Gastrocnemius medialis (tissue), 4 donors: ENCODE measurements around the gene WIF1. TPM values are rescaled to one million over a fixed set of nuclear protein-coding genes. Genes with fewer than 3 reads are reported as not detected.

Experiments used
- ATAC-seq, 2 donors: fragments of 150-250 bp; one replicate each; pipeline ENCODE4 v1.9.1; 2016
- DNase-seq, 2 donors: peaks; one replicate each; pipeline ENCODE4 v3.0.0-alpha.2; 2019
- H3K27ac ChIP-seq, 4 donors: fragments of 200-600 bp; sonication (generic); 1 replicate in 1 of 4; 2 replicates in 3 of 4; pipeline ENCODE4 v1.5.1; 2016 to 2018; ENCODE audit warnings: mild to moderate bottlenecking in 2 of 4, moderate library complexity in 1 of 4
- H3K27me3 ChIP-seq, 3 donors: fragments of 200-600 bp; sonication (generic) in 2 of 3; 1 replicate in 1 of 3; 2 replicates in 2 of 3; pipeline versions ENCODE4 v1.5.1 to v1.6.0; 2016 to 2019; ENCODE audit warnings: mild to moderate bottlenecking in 1 of 3, moderate library complexity in 1 of 3
- H3K36me3 ChIP-seq, 2 donors: fragments of 200-600 bp; sonication (generic) in 1 of 2; one replicate each; pipeline ENCODE4 v1.5.1; 2017 to 2018
- H3K4me1 ChIP-seq, 2 donors: fragments of 200-600 bp; sonication (generic) in 1 of 2; one replicate each; pipeline ENCODE4 v1.5.1; 2016 to 2017; ENCODE audit warnings: mild to moderate bottlenecking in 2 of 2
- H3K4me3 ChIP-seq, 4 donors: fragments of 200-600 bp; sonication (generic) in 3 of 4; 1 replicate in 1 of 4; 2 replicates in 3 of 4; pipeline ENCODE4 v1.5.1; 2016 to 2019; ENCODE audit warnings: mild to moderate bottlenecking in 2 of 4
- H3K9me3 ChIP-seq, 3 donors: fragments of 200-600 bp; sonication (generic) in 2 of 3; 1 replicate in 1 of 3; 2 replicates in 2 of 3; pipeline ENCODE4 v1.5.1; 2016 to 2019
- CTCF ChIP-seq, 5 experiments: fragments of 450-650 bp in 3 of 5; fragments of 200-600 bp in 2 of 5; sonication (generic) in 2 of 5; IDR thresholded peaks in 4 of 5; conservative IDR thresholded peaks in 1 of 5; 1 replicate in 4 of 5; 2 replicates in 1 of 5; pipeline ENCODE4 v1.5.1; 2016 to 2019; ENCODE audit warnings: antibody characterized with exemption in 5 of 5, mild to moderate bottlenecking in 3 of 5, moderate library complexity in 3 of 5
- POLR2A ChIP-seq, 2 donors: fragments of 450-650 bp; IDR thresholded peaks; one replicate each; pipeline ENCODE4 v1.6.1; 2017; ENCODE audit warnings: antibody characterized with exemption in 2 of 2, mild to moderate bottlenecking in 2 of 2, moderate library complexity in 2 of 2
- in situ Hi-C, 4 donors: fragments of 200-750 bp; cut with MboI; loops; one replicate each; pipeline versions ENCODE4 v1.15.0 to v1.8.0; 2017; ENCODE audit warnings: low sequenced_read_pairs in 4 of 4
- intact Hi-C: fragments of 100-400 bp; cut with DNase I; formaldehyde crosslinking; loops from one replicate; pipeline ENCODE4 v1.15.1; 2023; ENCODE audit warnings: low total_unique reads
- total RNA-seq, 4 donors: library from RNA; depleted of rRNA; stranded (reverse); fragments of >200 nt; gene quantifications; one replicate each; pipeline versions ENCODE4 v1.1.0 to v1.2.3, GENCODE V29; 2016

The WIF1 gene
- total RNA-seq, 4 donors from 2014 or later = not detected

DNA sequence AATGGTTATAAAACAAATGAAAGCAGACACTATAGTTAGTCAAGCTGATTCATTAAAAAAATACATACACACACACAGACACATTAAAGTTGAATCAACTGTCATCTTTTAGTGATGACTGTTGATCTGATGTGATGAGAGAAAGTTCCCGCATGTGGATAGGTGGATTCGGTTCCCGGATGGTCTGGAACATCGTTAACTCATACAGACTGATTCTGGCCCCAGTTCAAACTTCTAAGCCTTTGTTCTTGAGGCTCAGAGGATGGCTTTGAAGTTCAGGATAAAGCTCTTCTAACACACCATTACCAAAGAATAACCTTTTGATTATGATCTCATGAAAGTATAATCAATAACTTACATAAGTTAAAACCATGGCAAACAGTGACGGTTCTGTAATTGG, 27.5 kb downstream of the WIF1 start:
- TF ChIP-seq POLR2A (IDR thresholded peaks at IDR 0.05) (no peak), CTCF (IDR thresholded peaks at IDR 0.05 in 4 of 5, conservative IDR thresholded peaks at IDR 0.05 in 1 of 5) (no peak)
- ATAC-seq = no peak
- no peaks in the 10 kb centered on the region for H3K9me3 ChIP-seq
- no peaks in the 10 kb centered on the region for H3K36me3 ChIP-seq
- no peak for DNase-seq
- peaks cover 0 to 6% (median 0%) of the 10 kb centered on the region in 3 donors for H3K27me3 ChIP-seq
- no peak overlapping the region for H3K27ac ChIP-seq
- in situ Hi-C loops = no loop called here
- intact Hi-C loops = no loop called here
- no peak overlapping the region for H3K4me3 ChIP-seq
- no peaks in the 10 kb centered on the region for H3K4me1 ChIP-seq

- Histone ChIP-seq H3K27me3 (peaks cover 0 to 6% (median 0%) of the 10 kb centered on the region in 3 donors), H3K9me3 (no peaks in the 10 kb centered on the region), H3K27ac (no peak overlapping the region), H3K36me3 (no peaks in the 10 kb centered on the region), H3K4me1 (no peaks in the 10 kb centered on the region), H3K4me3 (no peak overlapping the region)
- in situ Hi-C loops (no loop called here), intact Hi-C loops (no loop called here)
- DNase-seq = no peak
- no peak for ATAC-seq
- TF ChIP-seq POLR2A (IDR thresholded peaks at IDR 0.05) (no peak), CTCF (IDR thresholded peaks at IDR 0.05 in 4 of 5, conservative IDR thresholded peaks at IDR 0.05 in 1 of 5) (no peak)
These were observed 30.6 kb downstream of the WIF1 start for GRCh38 chr12:65090461-65090860.

DNA sequence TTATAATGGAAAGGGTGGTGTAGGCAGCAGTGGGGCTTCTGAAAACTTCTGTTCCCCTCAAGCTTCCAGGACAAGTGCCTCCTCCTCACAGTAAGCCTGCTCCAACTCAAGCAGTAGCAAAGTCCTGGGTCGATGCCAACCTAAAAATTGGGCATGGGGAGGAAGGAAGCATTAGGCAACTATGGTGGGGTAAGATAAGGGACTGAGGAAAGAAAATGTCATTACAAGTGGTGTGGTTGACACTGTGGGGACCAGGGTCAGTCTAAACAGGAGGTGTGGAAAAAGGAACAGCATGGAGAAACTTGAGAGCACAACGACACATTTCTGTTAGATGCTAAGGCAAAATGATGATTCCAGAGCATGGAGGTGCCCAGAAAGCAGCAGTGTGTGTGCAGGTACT, 34.9 kb downstream of the WIF1 start:
- TF ChIP-seq CTCF (IDR thresholded peaks at IDR 0.05 in 4 of 5, conservative IDR thresholded peaks at IDR 0.05 in 1 of 5) (no peak), POLR2A (IDR thresholded peaks at IDR 0.05) (no peak)
- intact Hi-C loops (loop anchor here (5.0 kb wide), 1 partner anchor 811 kb away; no protein-coding TSS in a partner anchor), in situ Hi-C loops (no loop called here)
- Histone ChIP-seq H3K27ac (no peak overlapping the region), H3K4me3 (no peak overlapping the region), H3K36me3 (no peaks in the 10 kb centered on the region), H3K4me1 (no peaks in the 10 kb centered on the region), H3K9me3 (no peaks in the 10 kb centered on the region), H3K27me3 (no peaks in the 10 kb centered on the region)
- ATAC-seq = no peak
- DNase-seq = no peak

DNA sequence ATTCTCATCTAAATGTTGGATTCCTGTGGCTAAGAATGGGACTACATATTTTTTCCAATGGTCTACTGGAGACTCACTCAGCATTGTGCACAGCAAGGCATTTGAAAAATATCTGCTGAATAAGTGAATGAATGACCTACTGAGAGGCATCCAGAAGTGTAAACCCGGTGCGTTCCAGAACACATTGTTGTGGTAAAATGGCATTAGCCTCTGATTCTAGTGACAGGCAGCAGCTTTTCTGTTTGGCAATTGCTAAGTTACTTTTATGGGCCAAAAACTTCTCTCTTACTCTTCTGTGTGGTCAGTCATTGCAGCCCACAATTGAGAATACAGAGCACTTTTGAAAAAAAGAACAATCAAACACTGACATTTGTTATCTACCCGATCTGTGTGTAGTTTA, 36.5 kb downstream of the WIF1 start:
- H3K27ac ChIP-seq = no peak overlapping the region

More for the DNA sequence above, 36.5 kb downstream of the WIF1 start:
- intact Hi-C loops = no loop called here
- Histone ChIP-seq H3K27me3 (no peaks in the 10 kb centered on the region), H3K4me3 (no peak overlapping the region), H3K4me1 (no peaks in the 10 kb centered on the region), H3K9me3 (no peaks in the 10 kb centered on the region), H3K36me3 (no peaks in the 10 kb centered on the region)
- DNase-seq (no peak), ATAC-seq (no peak)
- in situ Hi-C loops = no loop called here
- TF ChIP-seq POLR2A (IDR thresholded peaks at IDR 0.05) (no peak), CTCF (IDR thresholded peaks at IDR 0.05 in 4 of 5, conservative IDR thresholded peaks at IDR 0.05 in 1 of 5) (no peak)
